GM10248 (cell line): Measurements from ENCODE around the gene ERICH6.
"Not testable (repeated sequence)": the region's sequence is repeated elsewhere in the genome, so short reads cannot be mapped to it uniquely, and the experiment has no call there.

Experiments used
- CTCF ChIA-PET: fragments of 300-600 bp; sonication (Branson Sonifier 250); formaldehyde crosslinking; extraction: SDS; loops from one replicate; lab custom pipeline; 2021; ENCODE audit warnings: antibody characterized with exemption; lab: Yijun Ruan, JAX
- POLR2A ChIA-PET: fragments of 350-650 bp; sonication (Branson Sonifier 250); formaldehyde crosslinking; extraction: SDS; loops from one replicate; lab custom pipeline; 2020; ENCODE audit warnings: antibody characterized with exemption; lab: Yijun Ruan, JAX
- DNase-seq: peaks from one replicate; pipeline ENCODE4 v3.0.0; 2012; ENCODE audit errors: extremely low spot score
- CTCF ChIP-seq: IDR thresholded peaks from 2 replicates; pipeline ENCODE4 v1.5.1; 2012; ENCODE audit warnings: mild to moderate bottlenecking, low read depth; ENCODE audit errors: extremely low read depth, missing control alignments, control extremely low read depth

The ERICH6 gene

GRCh38 chr3:150631515-150632221, 72.1 kb downstream of the ERICH6 start:
- ChIA-PET POLR2A (interaction anchor here (0.6 kb wide), 1 partner anchor 13 kb away, joined by 5 read pairs; no protein-coding TSS in a partner anchor), CTCF (interaction anchor here (1.3 to 1.8 kb wide), 4 partner anchors 10 to 89 kb away, joined by 3 to 5 read pairs (median 4); no protein-coding TSS in a partner anchor)
- no peak for TF ChIP-seq CTCF
- no peak for DNase-seq

DNA sequence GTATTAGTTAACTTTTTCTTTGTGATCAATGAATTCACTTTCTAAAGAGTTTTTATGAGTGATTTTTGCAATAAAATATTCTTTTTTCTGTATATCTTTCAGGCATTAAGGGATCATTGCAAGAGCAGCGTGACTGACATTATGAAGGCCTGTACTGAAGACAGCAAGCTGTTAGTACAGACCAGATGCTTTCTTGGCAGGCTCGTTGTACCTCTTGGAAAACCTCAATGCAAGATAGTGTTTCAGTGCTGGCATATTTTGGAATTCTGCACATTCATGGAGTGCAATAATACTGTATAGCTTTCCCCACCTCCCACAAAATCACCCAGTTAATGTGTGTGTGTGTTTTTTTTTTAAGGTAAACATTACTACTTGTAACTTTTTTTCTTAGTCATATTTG, 76.2 kb downstream of the ERICH6 start:
- POLR2A ChIA-PET = no interaction called here
- no peak for DNase-seq
- no peak for TF ChIP-seq CTCF
- CTCF ChIA-PET = interaction anchor here (1.7 kb wide), 1 partner anchor 11 kb away, joined by 3 read pairs; no protein-coding TSS in a partner anchor

DNA sequence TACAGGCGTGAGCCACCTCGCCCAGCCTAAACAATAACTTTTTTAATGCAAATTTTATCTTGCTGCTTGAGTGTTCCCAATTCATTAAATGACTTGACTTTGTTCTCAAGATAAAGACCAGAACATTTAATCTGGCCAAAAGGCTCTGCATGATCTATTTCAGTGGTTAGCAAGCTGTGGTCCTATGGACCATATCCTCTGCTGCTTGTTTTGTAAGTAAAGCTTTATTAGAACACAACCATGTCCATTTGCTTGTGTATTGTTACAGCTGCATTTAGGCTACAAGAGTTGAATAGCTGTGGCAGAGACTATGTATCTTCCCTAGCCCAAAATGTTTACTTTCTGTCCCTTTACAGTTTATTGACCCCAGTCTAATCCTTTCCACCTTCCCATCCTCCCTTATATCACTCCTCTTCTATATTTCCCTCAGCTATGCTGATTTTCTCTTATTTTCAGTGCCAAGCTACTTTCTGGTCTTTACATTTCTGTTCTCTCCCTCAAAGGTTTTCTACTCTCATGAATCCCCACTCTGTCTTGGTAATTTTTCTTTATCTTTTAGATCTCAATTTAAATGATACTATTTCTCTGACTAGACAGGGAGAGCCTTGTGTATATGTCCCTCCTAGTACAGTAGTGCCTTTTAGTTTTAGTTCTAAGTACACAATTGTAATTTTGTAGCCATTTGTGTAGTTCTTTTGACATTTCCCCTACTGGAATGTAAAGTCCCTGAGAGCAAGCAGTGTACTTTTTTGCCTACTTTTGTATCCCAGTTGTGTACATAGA, 77.4 kb downstream of the ERICH6 start:
- CTCF ChIA-PET = interaction anchor here (0.9 to 1.4 kb wide), 2 partner anchors 10 to 16 kb away, joined by 3 read pairs; no protein-coding TSS in a partner anchor
- POLR2A ChIA-PET = no interaction called here
- DNase-seq = no peak
- TF ChIP-seq CTCF = no peak

DNA sequence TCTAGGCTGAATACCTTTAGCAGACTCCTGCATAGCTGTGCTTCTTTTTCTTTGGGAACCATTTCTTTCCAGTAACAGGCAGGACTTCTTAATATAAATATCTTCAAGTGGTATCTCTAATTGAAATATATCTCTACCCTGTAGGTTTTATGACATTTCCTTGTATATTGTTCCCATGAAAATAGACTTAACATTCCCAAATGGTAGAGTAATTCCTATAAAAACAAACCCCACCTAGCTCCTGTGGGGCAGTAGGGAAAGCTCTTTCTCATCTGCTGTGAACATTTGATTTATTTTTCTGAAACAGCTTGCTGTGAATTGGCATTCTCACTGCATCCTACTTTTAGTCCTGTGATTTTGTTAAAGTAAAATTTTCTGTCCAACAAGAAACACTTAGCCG, 79.8 kb downstream of the ERICH6 start:
- no peak for DNase-seq
- no peak for TF ChIP-seq CTCF
- ChIA-PET CTCF (interaction anchor here (1.5 kb wide), 1 partner anchor 59 kb away, joined by 3 read pairs; no protein-coding TSS in a partner anchor), POLR2A (no interaction called here)

DNA sequence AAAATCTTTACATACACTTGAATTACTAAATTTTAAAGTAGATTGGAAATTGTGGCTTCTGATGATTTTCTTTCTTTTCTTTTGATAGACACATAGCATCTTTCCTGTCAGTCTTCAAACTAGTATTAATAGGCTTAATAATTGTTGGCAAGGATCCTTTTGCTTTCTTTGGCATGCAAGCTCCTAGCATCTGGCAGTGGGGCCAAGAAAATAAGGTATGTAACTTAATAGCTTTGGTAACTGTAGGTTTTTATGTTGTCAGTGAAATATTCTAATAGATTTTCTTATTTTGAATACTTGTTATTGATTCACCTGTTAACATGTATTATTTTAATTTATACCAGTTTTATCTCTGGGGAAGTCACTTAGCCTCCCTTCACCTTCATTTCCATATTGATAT, 80.8 kb downstream of the ERICH6 start:
- POLR2A ChIA-PET, DNase-seq, CTCF ChIA-PET: not testable (repeated sequence)

DNA sequence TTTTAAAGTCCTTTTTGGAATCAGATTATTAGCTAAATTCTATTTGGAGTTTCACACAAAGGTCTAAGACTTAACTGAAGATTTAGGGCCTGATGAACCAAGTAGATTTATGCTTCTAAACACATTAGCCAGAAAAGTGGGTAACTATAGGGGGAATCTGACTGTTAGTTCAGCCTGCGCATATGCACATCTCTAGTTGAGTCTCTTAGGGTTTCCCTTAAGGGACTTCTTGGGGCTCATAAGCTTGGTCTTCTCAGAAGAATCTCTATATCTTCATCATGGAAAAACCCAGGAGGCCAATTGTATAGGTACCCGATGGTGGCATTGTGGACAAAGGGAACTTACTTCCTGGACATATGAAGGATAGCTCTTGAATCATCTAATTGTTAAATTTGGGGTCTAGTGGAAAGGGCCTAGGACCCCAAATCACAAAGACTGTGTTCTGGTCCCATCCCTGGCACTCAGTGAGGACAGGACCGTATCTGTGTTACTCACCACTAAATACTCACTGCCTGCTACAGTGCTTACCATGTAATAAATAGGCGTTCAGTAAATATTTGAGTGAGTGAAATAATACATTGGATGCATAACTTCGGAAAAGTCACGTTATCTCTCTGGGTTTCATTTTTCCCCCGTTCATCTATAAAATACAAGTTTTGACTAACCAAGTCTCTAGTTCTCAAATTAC, 83.6 kb downstream of the ERICH6 start:
- no peak for DNase-seq
- CTCF ChIA-PET = interaction anchor here (1.0 to 1.6 kb wide), 4 partner anchors 9 to 21 kb away, joined by 3 to 6 read pairs (median 3); no protein-coding TSS in a partner anchor
- TF ChIP-seq CTCF = no peak
- POLR2A ChIA-PET = interaction anchor here (1.4 kb wide), 1 partner anchor 17 kb away, joined by 4 read pairs; the partner anchor contains the start of gene SELENOT
